ENCODE results near the gene ZC3H15.
"Not testable (repeated sequence)": the region's sequence is repeated elsewhere in the genome, so short reads cannot be mapped to it uniquely, and the experiment has no call there.

The ZC3H15 gene

DNA sequence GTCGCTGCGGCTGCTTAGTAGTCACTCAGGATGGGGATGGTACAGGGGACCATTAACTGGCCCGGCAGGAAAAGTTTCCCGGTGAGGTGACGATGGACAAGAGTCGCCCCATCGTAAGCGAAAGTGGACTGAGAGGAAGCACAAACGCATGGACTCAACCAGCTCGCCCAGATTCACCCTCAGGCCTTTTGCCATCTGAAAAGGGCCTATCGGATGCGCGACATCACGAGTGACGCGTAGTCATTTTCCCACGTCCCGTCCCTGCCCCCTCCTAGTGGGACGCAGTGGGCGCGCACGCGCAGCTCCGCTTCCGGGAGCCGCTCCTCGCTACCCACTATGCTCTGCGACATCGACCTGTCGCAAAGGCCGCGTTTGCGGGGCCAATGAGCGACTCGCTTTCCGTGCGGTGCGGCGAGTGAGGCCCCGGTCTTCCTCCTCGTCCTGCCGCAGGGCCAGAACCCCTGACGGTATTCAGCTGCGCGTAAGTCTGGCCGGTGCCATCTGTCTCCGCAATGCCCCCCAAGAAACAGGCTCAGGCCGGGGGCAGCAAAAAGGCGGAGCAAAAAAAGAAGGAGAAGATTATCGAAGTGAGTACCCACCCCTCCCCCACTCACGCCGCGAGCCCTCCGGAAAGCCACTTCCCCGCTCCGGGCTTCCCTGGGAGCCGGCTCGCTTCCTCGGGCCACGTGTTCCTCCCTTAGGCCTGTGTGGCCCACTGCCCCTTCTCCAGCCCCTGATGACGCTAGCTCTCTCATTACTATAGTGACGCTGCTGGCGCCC, at the start of gene ZC3H15:
Gene ZC3H15 (plus strand): TSS at position 390 of the 780 bp plus-strand sequence. CDS start 123 bp downstream, at position 513.
- peak; percentile 98 for DNase-seq

DNA sequence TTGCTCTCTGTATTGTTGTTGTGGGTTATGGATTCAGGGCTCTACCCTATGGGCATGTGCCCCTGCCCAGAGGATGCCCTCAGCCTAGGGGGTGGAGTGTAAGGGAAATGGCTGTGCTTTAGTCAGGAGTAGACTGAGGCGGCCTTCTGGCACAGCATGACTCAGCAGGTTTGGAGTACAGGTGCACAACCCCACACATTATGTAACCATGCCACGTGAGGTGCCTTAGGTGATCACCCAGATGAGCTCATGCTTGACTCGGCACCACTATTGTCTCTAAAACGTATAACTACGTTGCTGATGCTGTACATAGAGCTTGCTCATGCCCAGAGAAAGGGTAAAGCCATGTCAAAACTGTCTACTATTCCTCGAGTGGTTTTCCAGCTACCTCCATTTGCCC, 48.3 kb upstream of the ZC3H15 start:
- no peak for DNase-seq

DNA sequence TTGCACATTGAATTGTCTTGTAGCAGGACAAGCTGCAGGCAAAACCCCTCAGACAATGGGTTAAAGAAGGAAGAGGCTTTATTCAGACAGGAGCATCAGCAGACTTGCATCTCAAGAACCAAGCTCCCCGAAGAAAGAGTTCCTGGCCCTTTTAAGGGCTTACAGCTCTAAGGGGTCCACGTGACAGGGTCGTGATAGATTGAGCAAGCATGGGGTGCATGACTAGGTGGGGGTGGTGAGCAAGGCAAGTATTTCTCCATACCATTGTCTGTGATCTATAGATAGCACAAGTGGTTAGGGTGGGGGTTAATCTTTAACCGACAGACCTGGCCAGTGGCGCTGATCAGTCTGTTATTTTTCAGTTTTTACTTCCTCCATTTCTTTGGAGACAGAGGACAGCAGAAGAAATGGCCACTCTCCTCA, 46.4 kb upstream of the ZC3H15 start:
- DNase-seq = not testable (repeated sequence)

DNA sequence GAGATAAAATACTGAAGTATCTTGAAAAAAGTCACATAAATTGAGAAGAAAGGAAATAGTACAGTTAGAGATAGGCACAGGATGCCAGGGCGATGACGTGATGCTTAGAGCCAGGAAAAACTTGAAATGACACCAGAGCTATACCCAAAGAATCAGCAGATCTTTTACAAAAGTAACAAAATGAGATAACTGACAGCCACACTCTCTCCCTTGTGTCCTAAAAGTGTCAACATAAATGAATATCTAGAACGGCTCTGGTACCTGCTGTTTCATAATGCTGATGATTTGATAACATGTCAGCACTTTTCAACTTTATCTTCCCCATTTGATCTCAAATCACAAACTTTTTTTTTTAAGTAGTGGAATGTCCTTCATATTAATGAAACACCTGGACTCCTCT, 45.6 kb upstream of the ZC3H15 start:
- no peak for DNase-seq

DNA sequence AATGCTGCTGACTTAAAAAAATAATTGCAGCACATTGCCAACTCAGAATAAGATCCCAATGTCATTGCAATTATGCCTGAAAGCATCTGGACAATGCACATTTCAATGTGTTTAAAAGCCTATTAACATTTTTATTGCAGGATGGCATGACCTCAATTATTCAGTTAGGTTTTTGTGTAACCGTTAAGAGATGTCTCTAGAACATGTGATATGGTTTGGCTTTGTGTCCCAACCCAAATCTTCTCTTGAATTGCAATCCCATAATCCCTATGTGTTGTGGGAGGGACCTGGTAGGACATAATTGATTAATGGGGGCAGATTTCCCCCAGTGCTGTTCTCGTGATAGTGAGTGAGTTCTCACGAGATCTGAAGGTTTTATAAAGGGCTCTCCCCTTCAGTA, 43.2 kb upstream of the ZC3H15 start:
- no peak for DNase-seq

DNA sequence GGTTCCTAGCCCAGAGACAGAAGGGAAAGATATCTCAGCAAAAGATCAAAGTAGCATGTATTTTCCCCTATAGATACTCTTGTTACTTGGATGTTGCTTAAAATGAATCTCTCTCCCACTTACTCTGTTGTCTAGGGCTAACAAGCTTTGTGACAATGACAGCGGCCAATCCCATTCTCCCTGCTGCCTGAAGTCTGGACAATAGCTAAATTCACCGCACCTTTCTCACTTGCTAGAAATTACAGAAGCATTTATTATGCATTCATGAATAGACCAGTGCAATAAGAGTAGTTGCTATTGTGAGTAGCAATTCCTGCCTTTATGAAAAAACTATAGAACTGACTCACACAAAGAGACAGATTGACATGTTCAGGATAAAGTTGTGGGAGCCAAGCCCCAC, 42.2 kb upstream of the ZC3H15 start:
- no peak for DNase-seq

DNA sequence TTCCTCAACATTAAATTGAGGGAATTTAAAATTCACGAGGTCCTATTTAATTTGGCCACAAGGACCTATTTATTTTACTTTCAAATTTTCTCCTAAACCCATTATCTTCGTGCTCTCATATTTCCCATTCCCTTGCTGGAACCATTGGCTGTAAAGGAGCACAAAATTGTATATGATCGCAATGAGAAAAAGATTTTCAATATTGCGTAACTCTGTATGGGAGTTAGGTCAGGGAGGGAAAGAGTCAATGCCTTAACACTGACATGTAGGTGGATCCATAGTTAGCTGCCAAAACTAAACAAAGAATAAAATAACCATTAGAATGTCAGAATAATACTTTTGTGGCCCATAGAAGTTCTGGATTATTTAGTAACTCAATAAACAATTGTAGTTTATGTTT, 40.6 kb upstream of the ZC3H15 start:
- DNase-seq = no peak

DNA sequence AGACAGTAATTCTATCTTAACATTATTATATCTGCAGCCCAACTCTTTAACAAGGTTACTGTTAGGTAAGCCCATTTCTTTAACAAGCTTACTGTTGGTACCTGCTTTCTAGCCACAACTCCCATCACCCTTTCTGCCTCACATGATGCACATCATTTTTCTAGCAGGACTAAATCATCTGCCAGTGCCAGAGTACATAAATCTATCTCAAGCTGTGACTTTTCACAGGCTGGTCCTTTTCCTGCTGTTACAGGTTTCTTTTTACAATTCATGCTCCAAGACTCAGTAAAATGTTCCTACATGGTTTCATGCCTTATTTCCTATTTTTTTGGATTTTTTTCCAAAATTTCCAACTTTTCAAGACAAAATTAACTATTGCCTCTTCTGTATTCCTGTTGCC, 30.4 kb upstream of the ZC3H15 start:
- DNase-seq = no peak

DNA sequence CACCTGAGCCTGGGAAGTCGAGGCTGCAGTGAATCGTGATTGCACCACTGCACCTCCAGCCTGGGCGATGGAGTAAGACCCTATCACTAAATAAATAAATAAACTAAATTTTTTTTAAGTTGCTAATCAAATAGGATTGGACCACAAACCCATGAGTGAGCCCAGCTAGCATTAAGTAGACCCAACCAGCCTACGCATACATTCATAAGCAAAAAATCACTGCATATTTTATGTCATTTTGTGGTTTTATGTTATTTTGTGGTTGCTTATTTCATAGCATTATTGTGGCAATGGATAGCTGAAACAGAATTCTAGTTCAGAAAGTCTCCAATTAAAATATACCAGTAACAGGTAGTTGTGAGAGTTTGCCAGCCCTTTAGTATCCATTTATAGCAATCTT, 29.1 kb upstream of the ZC3H15 start:
- DNase-seq = no peak

DNA sequence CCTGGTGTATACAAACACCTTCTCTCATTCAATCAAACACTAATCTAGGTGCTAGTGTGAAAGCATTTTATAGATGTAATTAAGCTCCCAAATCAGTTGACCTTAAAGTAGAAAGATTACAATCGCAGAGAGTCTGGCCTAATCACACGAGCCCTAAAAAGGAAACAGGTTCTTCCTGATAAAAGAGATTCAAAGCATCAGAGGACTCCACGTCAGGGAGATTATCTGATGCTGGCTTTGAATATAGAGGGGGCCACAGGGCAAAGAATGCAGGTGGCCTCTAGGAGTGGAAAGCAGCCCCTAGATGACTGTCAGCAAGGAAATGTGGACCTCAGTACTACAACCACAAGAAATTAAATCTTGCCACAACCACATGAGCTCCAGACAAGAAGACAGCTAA, 28.2 kb upstream of the ZC3H15 start:
- DNase-seq = no peak

DNA sequence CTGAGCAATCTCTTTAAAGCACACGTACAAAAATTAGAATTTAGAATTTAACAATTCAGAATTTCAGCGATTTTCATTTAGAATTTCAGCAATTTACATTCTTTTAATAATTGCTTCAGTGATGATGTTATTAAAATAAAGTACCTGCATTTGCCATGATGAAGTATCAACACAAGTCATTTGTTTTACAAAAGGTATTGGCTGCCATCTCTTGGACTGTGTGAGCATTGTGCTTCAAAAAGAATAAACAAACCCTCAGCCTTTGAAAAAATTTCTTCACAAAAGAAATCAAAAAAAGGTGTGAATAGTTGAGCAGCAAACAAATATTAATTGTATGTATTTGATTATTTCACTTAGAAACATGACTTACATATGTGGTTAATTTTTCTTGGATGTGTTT, 27.1 kb upstream of the ZC3H15 start:
- DNase-seq = no peak

DNA sequence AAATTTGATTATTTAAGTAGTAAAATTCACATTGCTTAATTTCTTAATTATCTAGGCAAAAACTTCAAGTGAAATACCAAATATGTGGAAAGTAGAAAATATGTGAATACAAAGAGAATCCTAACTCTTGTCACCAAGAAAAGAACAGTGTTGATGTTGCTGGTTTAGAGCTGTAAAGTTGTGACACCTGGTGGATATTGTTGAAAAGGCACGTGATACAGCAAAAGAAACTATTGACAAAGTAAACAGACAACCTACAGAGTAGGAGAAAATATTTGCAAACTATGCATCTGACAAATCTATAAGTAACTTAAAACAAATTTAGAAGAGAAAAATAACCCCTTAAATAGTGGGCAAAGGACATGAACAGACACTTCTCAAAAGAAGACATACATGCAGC, 25.6 kb upstream of the ZC3H15 start:
- no peak for DNase-seq

DNA sequence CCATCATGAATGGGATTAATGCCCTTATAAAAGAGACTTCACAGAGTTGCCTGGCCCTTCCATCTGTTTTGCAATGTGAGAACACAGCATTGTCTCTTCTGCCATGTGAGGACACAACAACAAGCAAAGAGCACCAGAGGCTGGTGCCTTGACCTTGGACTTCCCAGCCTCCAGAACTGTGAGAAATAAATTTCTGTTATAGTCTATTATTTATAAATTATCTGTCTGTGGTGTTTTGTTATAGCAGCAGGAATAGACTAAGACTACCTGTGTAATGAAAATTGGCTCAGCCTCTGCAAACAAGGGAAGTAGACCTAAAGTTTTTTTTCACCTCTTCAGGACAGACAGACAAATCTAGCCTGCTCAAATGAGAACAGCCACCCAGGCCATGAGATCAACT, 19.3 kb upstream of the ZC3H15 start:
- DNase-seq = no peak

DNA sequence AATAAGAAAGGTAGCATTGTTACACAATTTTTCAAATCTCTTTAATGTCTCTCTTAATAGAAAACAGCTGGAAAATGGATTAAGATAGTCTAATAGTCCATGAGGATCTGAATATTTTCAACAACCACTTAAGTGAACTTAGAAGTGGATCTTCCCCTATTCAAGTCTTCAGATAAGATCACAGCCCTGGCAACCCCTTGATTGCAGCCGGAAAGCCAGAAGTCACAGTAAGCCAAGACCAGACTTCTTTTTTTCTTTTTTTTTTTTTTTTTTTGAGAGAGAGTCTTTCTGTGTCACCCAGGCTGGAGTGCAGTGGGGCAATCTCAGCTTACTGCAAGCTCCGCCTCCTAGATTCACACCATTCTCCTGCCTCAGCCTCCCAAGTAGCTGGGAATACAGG, 18.6 kb upstream of the ZC3H15 start:
- no peak for DNase-seq

DNA sequence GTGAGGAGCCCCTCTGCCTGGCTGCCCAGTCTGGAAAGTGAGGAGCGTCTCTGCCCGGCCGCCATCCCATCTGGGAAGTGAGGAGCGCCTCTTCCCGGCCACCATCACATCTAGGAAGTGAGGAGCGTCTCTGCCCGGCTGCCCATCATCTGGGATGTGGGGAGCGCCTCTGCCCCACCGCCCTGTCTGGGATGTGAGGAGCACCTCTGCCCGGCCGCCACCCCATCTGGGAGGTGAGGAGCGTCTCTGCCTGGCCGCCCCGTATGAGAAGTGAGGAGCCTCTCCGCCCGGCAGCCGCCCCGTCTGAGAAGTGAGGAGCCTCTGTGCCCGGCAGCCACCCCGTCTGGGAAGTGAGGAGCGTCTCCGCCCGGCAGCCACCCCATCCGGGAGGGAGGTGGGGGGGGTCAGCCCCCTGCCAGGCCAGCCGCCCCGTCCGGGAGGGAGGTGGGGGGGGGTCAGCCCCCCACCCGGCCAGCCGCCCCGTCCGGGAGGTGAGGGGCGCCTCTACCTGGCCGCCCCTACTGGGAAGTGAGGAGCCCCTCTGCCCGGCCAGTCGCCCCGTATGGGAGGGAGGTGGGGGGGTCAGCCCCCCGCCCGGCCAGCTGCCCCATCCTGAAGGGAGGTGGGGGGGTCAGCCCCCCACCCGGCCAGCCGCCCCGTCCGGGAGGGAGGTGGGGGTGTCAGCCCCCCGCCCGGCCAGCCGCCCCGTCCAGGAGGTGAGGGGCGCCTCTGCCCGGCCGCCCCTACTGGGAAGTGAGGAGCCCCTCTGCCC, 13.2 kb upstream of the ZC3H15 start:
- DNase-seq = not testable (repeated sequence)

DNA sequence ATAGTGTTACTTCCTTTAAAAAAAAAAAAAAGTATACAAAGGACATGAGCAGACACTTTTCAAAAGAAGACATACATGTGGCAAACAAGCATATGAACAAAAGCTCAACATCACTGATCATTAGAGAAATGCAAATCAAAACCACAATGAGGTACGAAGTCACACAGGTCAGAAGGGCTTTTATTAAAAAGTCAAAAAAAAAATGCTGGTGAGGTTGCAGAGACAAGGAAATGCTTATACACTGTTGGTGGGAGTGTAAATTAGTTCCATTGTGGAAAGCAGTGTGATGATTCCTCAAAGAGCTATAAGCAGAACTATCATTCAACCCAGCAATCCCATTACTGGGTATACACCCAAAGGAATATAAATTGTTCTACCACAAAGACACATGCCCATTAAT, 11.8 kb upstream of the ZC3H15 start:
- DNase-seq = not testable (repeated sequence)

DNA sequence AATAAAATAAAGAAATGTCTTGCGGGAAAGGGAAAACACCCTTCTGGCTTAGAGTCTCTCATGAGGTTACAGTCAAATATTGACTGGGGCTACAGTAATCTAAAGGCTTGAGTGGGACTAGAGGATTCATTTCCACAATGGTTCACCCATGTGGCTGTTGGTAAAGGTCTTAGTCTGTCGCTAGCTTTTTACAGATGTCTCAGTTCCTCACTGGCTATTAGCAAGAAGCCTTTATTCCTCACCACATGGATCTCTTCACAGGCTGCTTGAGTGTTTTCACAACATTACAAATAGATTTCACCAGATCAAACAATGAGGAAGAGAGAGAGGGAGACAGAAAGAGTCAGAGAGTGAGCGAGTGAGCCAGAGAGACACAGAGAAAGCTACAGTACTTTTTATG, 8.3 kb upstream of the ZC3H15 start:
- no peak for DNase-seq

DNA sequence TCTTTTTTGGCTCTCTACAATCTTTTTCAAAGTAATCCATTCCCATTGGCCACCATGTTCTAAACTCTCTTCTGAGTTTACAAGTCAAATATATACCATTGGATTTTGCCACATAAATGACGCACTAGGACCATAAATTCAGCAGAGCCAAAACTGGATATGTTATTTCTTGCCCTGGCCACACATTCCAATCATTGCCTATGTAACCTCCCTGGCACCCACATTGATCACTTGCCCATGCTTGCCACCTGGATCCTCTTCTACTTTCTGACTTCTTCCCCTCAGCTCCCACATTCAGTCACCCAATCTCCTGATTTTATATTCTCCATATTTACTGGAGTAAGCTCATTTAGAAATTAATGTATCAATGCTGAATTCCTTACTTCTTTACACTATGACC, 5.1 kb upstream of the ZC3H15 start:
- DNase-seq = no peak

DNA sequence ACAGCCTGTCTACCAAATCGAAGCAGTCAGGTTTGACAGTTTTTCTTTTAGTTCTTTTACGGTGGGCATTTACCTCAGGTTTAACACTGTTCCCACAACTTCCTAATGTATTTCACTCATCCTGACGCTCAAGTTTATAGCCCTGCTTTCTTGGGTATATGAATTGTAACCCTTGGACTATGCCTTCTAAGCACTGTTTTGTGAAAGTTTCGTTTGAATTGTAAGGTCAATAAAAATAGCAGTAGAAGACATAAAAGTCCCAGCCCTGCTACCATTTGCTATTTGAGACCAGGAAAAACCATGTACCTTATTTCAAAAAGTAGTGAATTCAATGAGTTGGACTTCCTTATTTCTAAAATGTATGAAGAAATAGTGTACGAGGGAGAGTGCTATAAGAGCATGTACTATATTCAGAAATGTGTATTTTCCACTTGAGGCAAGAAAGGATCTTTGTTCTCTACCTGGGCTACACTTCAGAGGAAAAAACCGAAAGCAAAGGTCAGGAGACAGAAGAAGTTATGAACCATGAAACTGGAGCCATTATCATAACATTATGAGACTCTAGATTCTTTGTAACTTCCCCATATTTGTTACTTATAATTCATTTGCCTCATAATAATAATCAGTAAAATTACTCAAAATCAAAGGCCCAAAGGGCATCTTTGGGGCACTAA, 1.9 kb upstream of the ZC3H15 start:
- DNase-seq = no peak

DNA sequence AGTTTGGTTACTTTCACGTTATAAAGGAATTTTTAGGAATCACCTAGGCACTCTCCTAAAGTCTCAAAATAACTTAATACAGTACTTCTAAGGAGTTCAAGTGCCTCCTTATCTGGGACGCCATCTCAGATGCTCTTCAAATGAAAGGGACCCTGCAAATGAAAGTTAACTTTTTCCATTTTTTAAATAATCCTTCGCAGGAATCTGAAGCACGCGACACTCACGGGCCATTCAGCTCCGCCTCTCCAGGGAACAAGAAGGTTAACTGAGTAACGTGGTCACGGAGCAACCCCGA, 537 bp upstream of the ZC3H15 start:
- DNase-seq = no peak

DNA sequence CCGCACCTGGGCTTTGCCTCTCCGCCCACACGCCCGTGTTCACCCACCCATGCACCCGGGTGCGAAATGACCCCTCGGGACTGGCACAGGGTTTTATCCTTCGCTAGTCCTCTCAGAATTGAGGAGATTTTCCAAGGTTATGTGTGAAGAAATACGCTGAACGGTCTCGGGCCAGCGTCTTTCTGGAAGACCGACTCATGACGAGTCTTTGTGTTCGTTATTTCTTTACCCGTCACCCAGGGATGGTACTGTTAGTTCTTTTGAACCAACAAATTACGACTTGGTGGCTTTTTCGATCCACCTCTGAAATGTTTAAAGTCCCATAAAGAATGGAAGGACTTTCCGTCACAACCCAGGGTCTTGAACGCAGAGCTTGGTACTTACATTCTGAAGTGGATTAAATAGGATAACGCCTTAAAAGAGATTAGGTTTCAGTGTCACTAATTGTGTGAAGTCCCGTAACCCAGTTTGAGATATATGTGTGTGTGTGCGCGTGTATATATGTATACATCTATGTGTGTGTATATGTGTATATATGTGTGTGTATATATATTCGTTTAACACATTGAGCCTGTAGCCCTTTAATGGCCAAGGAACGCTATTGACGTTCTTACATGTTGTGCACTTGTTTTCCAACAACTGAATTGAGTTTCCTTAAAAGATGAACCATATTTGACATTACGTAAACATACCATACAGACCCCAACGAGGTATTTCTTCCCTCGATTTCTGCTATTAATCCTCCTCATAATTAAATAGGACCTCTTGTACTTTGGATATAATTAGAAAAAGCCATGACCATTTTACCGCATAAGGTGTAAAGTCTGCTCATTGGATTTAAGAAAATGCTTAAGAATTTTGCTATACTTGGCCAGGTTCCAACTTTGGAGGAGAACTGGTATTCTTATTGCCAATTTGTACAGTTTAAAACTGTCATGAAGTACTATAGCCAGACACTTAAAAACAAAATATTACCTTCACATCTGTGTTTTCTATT, 889 bp downstream of the ZC3H15 start:
- peak; percentile 12 for DNase-seq

DNA sequence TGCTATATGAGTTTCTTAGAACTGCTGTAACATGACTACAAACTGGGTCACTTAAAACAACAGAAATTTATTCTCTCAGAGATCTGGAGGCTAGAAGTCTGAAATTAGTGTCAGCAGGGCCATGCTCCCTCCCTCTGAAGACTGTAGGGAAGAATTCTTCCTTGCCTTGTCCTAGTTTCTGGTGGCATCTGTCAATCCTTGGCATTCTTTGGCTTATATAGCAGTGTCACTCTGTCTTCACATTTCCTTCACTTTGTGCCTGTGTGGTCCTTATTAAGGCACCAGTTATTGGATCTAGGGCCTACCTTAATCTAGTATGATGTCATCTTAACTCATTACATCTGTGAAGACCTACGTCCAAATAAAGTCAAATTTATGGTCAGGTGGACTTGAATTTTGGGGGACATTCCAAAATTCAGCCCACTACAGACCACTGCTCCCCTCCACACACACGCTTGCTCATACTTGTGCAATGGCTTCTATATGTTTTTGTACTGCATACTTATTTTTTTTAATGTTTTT, 7.6 kb downstream of the ZC3H15 start:
- no peak for DNase-seq

DNA sequence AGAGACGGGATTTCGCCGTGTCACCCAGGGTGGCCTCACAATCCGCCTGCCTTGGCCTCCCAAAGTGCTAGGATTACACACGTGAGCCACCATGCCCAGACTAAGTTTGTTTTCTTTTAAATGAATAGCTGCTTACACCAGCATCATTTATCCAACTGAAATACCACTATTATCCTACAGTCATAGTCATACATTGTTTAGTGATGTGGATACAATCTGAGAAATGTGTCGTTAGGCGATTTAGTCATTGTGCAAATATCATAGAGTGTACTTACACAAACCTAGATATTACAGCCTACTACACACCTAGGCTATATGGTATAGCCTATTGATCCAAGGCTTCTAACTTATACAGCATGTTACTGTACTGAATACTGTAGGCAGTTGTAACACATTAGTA, 10.3 kb downstream of the ZC3H15 start:
- no peak for DNase-seq
